GM12891 (cell line): ENCODE measurements around the gene AKAP12.

Source experiments
- PAX5 ChIP-seq: IDR thresholded peaks from 2 replicates; pipeline ENCODE4 v1.6.1; 2011; ENCODE audit warnings: low read length, moderate library complexity, mild to moderate bottlenecking; ENCODE audit not compliant: insufficient read depth, severe bottlenecking
- POLR2A ChIP-seq: IDR thresholded peaks from 2 replicates; pipeline ENCODE4 v1.6.1; 2011; ENCODE audit warnings: low read depth, low read length, control low read depth
- POLR2AphosphoS5 ChIP-seq: IDR thresholded peaks from 2 replicates; pipeline ENCODE4 v1.6.1; 2011; ENCODE audit warnings: low read depth, low read length, control low read depth
- POU2F2 ChIP-seq: IDR thresholded peaks from 2 replicates; pipeline ENCODE4 v1.6.1; 2011; ENCODE audit warnings: low read depth, mild to moderate bottlenecking, control low read depth, low read length, moderate library complexity
- SPI1 ChIP-seq: IDR thresholded peaks from 2 replicates; pipeline ENCODE4 v1.6.1; 2011; ENCODE audit warnings: low read depth, low read length, control low read depth
- TAF1 ChIP-seq: IDR thresholded peaks from 2 replicates; pipeline ENCODE4 v1.6.1; 2011; ENCODE audit warnings: low read depth, low read length, control low read depth

DNA sequence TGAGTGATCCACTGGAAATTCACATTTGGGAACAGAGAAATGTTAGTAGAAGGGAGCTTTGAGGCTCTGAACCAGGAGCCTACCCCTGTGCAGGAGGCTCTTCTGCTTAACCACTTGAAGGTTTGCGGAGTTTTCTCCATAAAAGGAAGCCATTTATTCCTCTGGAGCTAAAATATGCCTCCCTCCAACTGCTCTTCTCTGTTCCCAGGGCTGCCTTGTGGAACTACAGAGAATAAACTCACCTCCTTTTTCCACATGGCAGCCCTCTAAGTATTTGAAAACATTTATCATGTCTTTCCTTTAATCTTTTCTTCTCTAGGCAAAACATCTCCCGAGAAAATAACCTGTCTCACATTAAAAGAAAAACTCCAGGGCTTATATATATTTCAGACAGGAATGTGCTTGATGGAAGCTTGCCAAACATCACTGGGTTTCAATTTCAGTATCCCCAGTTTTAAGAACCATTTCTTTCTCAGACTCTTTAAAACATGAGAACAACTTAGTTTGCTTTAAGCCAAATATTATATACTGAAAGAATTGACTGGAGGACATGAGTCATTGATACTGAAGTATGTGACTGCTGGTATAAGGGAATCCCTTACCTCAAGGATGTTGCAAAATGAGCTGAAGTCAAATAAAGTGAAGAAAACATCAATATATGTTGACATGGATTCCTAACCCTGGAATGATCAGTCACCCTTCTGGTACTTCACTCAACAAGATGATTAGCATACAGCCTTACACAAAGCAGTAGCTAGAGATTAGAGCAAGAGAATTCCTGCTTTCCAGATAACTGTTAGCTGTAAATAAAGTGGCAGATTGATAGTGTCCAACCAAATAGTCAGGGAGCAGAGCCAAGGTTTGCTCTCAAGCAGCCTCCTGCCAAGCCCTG is 77.6 kb downstream of the AKAP12 start:
- no peak for TF ChIP-seq POLR2A
- no peak for TF ChIP-seq PAX5
- no peak for TF ChIP-seq TAF1
- no peak for TF ChIP-seq POLR2AphosphoS5
- no peak for TF ChIP-seq POU2F2
- TF ChIP-seq SPI1, result no peak
